Measurements from ENCODE around the gene PPP3CA.

- TF ChIP-seq CHD2 (IDR thresholded peaks at IDR 0.05; ENCODE audit: low read depth, low read length) (no peak), ZNF318 (CRISPR knock-in tag; IDR thresholded peaks at IDR 0.05) (no peak), RNF2 (conservative IDR thresholded peaks at IDR 0.05; ENCODE audit: low read depth) (no peak), ZNF580 (CRISPR knock-in tag; IDR thresholded peaks at IDR 0.05; ENCODE audit: borderline replicate concordance, low read depth) (no peak), CC2D1A (CRISPR knock-in tag; IDR thresholded peaks at IDR 0.05) (no peak), JUN (CRISPR knock-in tag; IDR thresholded peaks at IDR 0.05) (no peak), TARDBP (CRISPR knock-in tag; IDR thresholded peaks at IDR 0.05) (no peak), SMARCC2 (IDR thresholded peaks at IDR 0.05) (no peak), DRAP1 (CRISPR knock-in tag; IDR thresholded peaks at IDR 0.05) (no peak), ZNF224 (CRISPR knock-in tag; IDR thresholded peaks at IDR 0.05) (no peak), ZBTB7A (CRISPR knock-in tag; IDR thresholded peaks at IDR 0.05) (no peak), CTCF (CRISPR knock-in tag; IDR thresholded peaks at IDR 0.05) (no peak), THAP11 (CRISPR knock-in tag; IDR thresholded peaks at IDR 0.05) (no peak), ZNF678 (CRISPR knock-in tag; IDR thresholded peaks at IDR 0.05) (no peak)
Observed at GRCh38 chr4:101269682-101270081, 77.6 kb downstream of the PPP3CA start.
